GM10266 (cell line): ENCODE results near the gene TBCD.

Experiments used
- DNase-seq: peaks from one replicate; pipeline ENCODE4 v3.0.0; 2012; ENCODE audit errors: extremely low spot score
- TF ChIP-seq, protein P1 (sequence below): IDR thresholded peaks from 2 replicates; pipeline ENCODE4 v1.5.1; 2012; ENCODE audit warnings: mild to moderate bottlenecking, low read depth; ENCODE audit not compliant: control insufficient read depth, insufficient read depth; ENCODE audit errors: missing control alignments

The TBCD gene

DNA sequence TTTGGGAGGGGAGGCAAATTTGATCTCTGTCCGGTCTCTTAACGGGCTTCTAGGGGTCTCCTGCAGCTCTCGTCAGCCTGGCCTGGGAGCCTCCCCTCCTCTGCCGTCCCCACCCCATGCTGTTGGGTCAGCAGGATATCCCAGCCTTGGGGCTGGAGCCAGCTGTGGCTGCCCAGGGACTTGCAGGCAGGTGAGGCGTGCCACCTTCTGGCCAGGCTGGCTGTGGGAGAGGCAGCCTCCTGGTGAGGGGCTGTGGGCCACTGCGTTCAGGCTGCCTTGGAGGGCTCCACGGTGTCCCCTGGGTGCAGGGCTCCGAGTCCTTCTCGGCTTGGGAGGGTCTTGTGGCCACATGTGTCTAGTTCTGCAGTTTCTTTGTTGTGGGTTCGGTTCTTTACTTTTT lies 34.6 kb downstream of the TBCD start:
- TF ChIP-seq, protein P1, sequence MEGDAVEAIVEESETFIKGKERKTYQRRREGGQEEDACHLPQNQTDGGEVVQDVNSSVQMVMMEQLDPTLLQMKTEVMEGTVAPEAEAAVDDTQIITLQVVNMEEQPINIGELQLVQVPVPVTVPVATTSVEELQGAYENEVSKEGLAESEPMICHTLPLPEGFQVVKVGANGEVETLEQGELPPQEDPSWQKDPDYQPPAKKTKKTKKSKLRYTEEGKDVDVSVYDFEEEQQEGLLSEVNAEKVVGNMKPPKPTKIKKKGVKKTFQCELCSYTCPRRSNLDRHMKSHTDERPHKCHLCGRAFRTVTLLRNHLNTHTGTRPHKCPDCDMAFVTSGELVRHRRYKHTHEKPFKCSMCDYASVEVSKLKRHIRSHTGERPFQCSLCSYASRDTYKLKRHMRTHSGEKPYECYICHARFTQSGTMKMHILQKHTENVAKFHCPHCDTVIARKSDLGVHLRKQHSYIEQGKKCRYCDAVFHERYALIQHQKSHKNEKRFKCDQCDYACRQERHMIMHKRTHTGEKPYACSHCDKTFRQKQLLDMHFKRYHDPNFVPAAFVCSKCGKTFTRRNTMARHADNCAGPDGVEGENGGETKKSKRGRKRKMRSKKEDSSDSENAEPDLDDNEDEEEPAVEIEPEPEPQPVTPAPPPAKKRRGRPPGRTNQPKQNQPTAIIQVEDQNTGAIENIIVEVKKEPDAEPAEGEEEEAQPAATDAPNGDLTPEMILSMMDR: no peak
- no peak for DNase-seq

DNA sequence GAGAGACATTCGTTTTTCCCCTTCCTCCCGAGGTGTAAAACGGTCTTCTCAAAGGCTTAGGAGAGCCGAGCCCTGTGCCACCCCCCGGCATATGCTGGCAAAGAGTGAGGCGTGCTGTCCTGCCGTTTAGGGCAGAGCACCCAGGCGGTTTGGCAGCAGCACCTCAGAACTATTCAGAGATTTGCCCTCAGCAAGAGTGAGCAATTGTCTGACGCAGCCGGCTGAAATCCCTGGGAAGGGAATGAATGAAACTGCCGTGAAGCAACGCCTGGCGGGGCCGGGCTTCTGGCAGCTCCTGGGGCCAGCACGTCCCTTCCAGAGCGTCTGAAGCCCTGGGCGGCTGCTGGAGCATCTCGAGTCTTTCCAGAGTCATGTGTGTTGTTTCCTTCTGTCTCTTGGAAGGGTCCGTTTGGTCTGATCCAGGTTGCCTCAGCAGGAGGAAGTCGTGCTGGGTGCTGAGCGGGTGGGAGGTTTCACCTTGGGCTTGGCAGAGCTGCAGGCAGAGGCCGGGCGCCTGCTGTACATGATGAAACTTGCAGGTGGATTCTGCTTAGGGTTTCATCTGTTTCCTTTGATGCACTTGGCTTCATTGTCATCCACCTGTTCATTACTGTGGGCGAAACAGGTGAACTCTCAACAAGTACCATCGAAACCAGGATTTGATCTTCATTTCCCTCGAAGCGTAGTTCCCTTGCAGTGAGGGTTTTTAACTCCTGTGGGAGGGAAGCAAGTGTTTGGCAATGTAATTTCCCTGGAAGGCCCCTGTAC lies 35.4 kb downstream of the TBCD start:
- TF ChIP-seq, protein P1: no peak
- no peak for DNase-seq

DNA sequence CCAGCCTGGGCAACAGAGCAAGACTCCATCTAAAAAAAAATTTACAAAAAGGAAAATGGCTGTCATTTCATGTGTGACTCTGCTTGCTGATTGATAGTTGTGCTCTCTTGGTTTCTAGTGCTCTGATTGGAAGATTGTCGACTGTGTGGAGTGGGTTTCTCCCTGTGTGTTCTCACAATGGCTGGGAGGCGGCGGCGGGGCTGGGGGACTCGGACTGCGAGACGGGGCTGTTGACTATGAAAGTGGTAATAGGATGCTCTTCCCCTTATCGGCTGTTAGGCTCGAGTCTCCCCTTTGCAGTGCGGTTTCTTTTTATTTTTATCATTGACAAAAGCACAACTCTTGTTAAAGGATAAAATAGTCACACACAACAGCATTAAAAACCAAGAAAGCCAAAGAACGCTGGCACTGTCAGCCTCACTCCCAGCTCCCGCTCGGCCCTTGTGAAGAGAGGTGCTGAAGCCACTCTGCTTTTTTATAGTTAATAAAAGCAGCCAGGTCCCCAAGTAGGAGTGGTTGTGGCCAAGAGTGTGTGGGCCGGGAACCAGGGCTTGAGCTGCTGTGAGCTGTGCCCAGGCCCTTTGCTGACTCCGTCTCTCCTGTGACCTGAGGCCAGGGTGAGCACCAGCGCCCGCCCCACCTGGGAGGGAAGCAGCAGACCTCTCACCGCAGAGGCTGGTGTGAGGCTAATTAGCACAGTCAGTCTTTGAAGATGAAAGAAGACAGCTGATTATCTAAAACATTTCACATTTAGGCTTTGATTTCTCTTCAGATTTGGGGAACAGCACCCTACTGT lies 36.5 kb downstream of the TBCD start:
- TF ChIP-seq, protein P1: no peak
- no peak for DNase-seq

DNA sequence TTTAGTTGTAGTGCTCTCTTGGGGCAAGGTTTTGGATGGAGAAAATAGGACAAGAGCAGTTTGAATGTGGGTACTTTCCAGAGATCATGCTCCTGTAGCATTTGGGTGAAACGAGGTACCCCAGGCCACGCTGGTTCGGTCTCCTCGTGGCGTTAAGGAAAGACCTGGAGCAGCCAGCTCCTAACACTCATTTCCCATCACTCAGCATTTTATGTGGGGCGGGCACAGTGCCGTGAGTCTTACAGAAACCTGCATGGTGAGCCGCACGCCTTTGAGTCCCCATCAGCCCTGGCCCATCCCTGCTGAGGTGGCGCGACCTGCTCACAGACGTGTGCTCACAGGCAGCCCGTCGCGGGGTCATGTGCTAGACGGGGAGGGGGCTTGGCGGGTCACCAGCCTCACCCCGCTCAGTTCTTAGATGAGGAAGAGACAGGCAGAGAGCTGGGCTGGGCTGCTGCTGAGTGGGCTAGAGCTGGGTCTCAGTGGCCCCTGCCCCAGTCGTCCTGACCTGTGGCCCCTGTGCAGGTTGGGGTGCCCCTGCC lies 37.3 kb downstream of the TBCD start:
- no peak for DNase-seq
- TF ChIP-seq, protein P1: no peak

DNA sequence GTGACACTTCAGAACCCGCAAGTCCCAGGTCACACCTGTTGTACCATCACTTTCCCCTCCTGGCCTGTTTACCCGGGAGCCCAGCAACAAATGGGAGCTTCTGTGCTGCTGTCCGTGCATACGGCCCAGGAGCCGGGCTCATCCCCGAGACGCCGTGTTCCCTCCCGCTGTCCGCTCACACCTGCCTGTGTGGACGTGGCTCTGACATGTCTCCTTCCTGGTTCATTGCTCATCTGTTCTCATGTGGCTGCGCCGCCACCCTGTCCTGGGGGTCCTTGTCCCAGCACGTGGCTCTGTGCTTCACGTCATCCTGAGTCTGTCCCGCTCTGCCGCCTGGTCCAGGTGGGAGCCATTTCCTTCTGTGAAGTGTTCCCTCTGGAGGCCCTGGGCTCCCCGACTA lies 37.9 kb downstream of the TBCD start:
- TF ChIP-seq, protein P1: no peak
- DNase-seq: no peak

DNA sequence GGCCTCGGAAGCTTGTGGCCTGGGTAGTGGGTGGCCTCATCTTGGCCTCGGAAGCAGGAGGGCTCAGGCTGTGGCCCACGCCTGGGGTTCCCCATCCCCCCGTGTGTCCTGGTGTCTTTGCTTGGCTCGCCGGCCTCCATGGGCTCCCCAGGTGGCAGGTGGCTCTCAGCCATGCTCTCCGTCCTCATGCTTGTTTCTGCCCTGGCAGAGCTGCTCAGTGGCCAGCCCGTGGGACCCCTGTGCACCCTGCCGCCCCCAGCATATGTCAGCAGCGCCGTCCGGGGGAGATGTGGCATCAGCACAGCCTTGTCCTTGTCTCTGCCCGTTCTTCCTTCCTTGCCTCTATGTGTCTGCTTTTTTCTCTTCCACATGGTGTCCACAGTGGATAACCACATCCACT lies 38.5 kb downstream of the TBCD start:
- TF ChIP-seq, protein P1: no peak
- no peak for DNase-seq
